Amygdala (tissue), 56 donors: Measurements from ENCODE around the gene RPA1.
"Not testable (repeated sequence)": the region's sequence is repeated elsewhere in the genome, so short reads cannot be mapped to it uniquely, and the experiment has no call there.

Experiments
- DNase-seq, 56 donors: peaks; one replicate each; lab custom pipeline; 2025; lab: John Stamatoyannopoulos, UW

The RPA1 gene

DNA sequence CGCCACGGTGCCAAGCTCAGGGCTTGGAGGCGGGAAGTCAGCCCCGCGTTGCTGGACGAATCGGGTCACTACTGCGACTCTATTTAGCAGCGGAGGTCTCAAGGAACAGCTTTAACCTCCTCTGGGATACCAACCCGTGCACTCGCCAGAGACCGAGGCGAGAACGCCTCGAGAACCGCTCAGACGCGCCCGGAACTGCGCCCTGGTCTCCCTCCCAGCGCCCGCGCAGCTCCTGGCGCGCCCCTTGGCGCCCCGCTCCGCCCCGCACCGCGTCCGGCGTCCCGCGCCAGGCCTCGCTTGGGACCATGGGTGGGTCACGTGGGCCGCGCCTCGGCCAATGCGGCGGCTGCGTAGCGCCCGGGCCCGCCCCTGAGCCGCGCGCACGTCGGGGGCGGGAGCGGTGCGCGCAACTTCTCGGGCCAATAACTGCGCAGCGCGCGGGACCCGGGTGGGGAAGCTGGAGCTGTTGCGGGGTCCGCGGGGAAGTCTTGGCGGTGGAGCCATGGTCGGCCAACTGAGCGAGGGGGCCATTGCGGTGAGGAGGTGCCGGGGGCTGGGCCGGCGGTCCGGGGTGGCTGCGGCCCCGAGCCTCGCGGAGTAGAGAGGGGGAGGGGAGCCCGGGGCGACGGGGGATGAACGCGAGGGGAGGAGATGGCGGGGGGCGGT lies at the start of gene RPA1, which contains the start of gene SMYD4:
RPA1 (plus strand) TSS at position 414 of the 666 bp plus-strand sequence; CDS start at position 503, 89 bp downstream.
SMYD4 (minus strand) TSS at position 311 of the 666 bp plus-strand sequence. CDS start 1,908 bp downstream, outside the sequence.
- peak in 55 of 56 donors; percentile 24 to 93 (median 76) for DNase-seq

DNA sequence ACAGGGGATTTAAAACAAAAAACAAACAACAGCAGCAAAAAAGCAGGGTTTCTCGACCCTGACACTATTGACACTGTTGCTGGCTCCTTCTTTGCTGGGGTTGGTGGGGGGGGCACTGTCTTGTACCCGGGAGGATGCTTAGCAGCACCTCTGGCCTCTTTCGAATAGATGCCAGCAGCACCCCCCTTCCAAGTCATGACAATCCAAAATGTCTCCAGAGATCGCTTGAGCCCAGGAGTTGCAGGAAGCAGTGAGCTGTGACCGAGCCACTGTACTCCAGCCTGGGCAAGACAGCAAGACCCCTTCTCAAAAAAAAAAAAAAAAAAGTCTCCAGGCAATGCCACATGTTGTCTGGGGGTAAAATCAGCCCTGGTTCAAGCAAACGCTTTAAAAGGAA lies 47.6 kb upstream of the RPA1 start:
- no peak for DNase-seq

DNA sequence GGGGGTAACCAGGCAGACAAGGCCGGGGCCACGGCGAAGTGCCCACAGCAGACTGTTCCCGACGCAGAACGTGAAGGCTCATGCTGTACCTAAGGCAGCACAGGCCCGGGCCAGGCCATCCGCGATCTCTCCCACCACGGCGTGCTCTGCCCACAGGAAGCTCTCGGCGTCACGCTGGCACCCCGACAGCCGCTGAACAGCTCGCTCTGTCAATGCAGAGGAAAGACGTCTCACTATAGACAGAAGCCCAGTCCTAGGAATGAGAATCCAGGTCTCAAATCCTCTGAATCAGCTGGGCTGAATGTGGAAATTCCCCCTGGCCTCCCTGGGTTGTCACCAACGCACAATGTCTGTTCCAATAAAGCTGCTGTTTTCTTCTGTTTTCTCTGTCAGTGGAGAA lies 46.5 kb upstream of the RPA1 start:
- peak in 1 of 56 donors; percentile 4 for DNase-seq

DNA sequence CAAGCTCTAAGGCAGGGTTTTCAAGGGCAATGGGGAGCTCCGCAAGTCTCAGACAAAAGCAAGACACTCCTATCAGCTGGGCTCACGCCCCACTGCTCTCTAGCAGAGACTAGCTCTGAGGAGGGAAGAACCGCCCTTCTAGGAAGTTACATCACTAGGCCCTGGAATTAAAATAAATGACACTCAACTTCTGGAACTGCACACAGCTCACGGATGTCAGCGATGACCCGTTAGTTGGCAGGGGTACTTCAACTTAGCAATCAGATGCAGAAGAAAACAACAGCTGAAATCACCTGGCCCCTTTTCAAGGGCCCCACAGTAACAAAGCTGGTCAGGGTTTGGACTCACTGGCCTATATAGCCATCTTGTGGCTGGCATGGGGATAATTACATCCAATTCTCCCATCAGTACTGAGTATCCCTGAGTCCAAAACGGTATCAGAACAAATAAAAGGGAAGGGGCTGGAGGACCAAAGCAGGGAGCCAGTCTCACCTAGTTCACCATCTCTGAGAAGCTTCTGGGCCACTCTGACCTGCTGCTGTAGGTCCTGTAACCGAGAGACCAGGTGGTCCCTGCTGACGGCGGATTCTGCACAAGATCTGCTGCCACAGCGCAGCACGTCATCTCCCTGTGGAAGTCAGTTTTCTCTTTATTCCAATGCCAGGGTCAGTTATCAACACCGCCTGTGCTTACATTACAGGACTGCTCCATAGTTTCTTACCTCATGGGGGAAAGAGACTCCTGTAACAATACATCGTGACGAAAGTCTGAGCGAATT lies 45.8 kb upstream of the RPA1 start:
- peak in 8 of 56 donors; percentile 18 to 58 (median 35) for DNase-seq

- DNase-seq, result peak in 4 of 56 donors; percentile 8 to 33 (median 17)
Observed at GRCh38 chr17:1785930-1786329, 43.9 kb upstream of the RPA1 start.

GRCh38 chr17:1786708-1787107 lies 43.1 kb upstream of the RPA1 start:
- no peak for DNase-seq

DNA sequence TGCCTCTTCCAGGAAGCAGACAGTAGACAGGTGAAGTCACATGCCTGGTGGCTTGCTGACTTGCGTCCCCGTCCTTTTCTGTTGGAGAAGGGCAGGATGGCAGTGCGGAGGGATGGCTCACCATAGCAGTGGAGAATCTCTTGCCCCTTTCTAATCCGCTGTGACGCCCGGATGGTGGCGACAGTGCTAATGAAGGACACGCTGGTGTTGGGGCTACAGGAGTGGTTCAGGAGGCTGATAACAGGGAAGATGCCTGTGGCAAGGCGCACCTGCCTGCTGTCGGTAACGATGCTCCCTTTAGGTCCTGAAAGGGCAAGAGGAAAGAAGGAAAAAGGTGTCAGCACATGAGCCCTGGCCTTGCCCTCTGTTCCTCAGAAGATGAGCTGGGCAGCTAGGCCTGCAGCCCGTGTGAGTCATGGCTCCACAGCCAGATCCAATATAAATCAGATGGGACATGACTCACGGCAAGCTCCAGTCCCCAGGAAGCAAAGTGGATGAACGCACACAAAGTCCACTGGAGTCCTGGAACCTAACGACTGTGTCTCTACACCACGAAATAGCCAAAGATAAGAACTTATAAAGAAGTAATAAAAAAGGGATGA lies 42.4 kb upstream of the RPA1 start:
- DNase-seq, result no peak

- no peak for DNase-seq
Observed at GRCh38 chr17:1789936-1790335, 39.9 kb upstream of the RPA1 start.

DNA sequence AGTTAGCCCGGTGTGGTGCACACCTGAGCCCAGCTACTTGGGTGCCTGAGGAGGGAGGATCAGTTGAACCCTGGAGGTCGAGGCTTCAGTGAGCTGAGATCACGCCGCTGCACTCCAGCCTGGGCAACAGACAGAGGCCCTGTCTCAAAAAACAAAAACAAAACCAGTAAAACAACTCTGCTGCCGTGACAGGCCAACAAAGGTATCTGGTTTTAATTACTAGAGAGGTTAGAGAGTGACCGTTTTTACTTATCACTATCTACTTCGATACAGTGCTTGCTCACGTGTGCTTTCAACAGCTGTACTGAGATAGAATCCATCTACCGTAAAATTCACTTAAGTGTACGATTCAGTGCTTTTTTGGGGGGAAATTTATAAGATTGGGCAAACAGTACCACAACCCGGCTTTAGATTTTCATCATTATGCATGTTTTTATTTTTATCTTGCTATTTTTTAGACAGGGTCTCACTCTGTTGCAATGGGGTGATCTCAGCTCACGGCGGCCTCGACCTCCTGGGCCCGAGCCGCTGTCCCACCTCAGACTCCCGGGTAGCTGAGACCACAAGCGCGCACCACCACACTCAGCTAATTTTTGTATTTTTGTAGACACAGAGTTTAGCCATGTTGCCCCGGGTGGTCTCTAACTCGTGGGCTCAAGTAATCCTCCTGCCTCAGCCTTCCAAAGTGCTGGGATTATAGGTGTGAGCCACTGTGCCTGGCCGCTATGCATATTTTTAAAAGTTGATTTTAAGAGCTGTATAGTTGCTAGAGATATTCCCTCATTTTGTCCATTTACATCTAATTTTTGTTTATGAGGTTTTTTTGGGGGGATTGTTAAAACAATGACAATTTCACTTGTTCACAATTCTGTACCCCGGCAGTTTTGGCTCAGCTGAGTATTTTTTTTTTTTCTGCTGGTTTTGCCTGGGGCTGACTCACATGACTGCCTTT lies 37.0 kb upstream of the RPA1 start:
- DNase-seq, result no peak

DNA sequence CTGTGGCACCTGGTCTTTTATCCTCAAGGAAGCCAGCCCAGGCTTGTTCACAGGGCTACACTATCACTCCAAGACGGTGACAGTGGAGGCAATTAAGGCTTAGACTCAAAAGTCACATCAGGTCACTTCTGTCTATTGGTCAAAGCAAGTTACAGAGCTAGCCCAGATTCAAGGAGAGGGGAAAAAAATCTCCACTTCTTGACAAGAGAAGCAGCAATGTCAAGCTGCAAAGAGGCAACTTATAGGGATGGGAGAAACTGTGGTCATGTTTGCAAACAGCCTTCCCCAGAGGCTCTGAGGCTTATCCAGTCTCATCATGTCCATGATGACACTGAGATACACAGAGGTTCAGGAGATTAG lies 36.4 kb upstream of the RPA1 start:
- DNase-seq, result no peak

GRCh38 chr17:1796800-1797199 lies 33.0 kb upstream of the RPA1 start:
- peak in 4 of 56 donors; percentile 11 to 18 (median 14) for DNase-seq

GRCh38 chr17:1797323-1797722 lies 32.5 kb upstream of the RPA1 start:
- peak in 1 of 56 donors; percentile 14 for DNase-seq

DNA sequence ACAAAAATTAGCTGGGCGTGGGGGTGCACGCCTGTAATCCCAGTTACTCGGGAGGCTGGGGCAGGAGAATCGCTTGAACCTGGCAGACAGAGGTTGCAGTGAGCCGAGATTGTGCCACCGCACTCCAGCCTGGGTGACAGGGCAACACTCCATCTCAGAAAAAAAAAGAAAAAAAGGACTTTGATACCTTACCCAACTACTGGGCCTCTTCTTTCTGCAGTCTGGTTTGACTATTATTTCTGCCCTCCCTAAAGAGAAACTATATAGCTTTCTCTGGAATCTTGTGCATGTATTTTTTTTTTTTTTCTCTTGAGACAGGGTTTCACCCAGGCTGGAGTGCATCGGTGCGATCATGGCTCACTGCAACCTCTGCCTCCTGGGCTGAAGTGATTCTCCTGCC lies 32.0 kb upstream of the RPA1 start:
- not testable (repeated sequence) for DNase-seq

GRCh38 chr17:1800240-1800639 lies 29.6 kb upstream of the RPA1 start:
- no peak for DNase-seq

- DNase-seq, result no peak
Observed at GRCh38 chr17:1800712-1801111, 29.1 kb upstream of the RPA1 start.

DNA sequence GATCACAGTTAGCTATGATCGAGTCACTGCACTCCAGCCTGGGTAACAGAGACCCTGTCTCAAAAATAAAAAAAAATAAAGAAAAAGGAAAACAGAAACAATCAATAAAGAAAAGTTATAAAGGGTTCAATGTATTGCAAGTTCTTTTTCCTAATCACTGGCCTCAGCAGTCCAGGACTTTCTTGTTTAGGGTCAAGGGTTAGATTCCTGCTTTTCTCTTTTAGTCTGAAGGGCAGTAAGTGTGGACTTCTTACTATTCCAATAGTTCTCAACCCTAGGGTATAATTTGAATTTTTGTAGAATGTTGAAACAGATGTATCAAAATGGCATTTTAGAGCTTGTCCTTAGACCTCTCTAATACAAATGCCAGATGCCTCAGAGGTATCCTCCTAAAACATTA lies 27.4 kb upstream of the RPA1 start:
- no peak for DNase-seq

- DNase-seq, result no peak
Observed at GRCh38 chr17:1803280-1803679, 26.5 kb upstream of the RPA1 start.

GRCh38 chr17:1807890-1808289 lies 21.9 kb upstream of the RPA1 start:
- no peak for DNase-seq

GRCh38 chr17:1808644-1809043 lies 21.2 kb upstream of the RPA1 start:
- DNase-seq, result no peak

DNA sequence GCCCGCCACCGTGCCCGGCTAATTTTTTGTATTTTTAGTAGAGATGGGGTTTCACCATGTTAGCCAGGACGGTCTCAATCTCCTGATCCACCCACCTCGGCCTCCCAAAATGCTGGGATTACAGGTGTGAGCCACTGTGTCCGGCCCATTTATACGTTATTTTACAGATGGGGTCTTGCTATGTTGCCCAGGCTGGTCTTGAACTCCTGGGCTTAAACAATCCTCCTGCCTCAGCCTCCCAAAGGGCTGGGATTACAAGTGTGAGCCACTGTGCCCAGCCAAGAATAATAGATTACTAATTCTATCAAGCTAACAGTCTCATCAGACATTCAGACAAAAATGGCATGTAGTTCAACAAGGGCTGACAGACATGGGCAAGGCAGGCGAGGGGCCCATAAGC lies 20.0 kb upstream of the RPA1 start:
- DNase-seq, result not testable (repeated sequence)
